Stimulated activated CD8-positive, alpha-beta memory T cell treated with anti-CD3 and anti-CD28 coated beads, Interleukin-15, amount 100 ng/mL, for 1 hour (primary cell): ENCODE results near the gene BORCS5.

Experiments used
- DNase-seq: peaks from one replicate; pipeline ENCODE4 v3.0.0-alpha.2; 2020; ENCODE audit warnings: low read depth

Gene BORCS5

DNA sequence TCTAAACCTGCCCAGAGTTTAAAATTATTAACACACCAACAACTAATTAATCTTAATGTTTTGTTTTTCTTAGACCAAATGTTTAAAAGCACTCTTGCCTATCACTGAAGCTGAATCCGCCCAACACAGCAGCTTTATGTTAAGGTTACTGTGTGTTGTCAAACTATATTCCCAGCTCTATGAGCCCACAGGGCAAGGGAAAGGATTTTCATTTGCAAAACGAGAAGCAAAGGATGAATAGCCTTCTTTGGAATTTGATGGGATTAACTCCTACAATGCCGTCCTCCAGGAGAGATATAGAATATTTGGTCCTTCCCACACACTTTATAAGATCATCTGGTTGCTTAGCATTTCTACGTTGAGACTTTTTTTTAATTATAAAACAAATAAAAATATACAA lies 162.0 kb downstream of the BORCS5 start:
- no peak for DNase-seq
